H54 (cell line): ENCODE results near the gene CA10.

ENCODE experiments used
- DNase-seq: peaks from one replicate; pipeline ENCODE4 v3.0.0; 2011; ENCODE audit warnings: low spot score, mixed read lengths; ENCODE audit not compliant: insufficient read length
- FAIRE-seq: peaks from 3 replicates; lab custom pipeline; 2011; peaks lifted over from hg19 to GRCh38; lab: Jason Lieb, UNC
- POLR2A ChIP-seq: IDR thresholded peaks from 2 replicates; pipeline ENCODE4 v1.6.1; 2011; ENCODE audit warnings: low read depth, mild to moderate bottlenecking, low read length

CA10 gene

DNA sequence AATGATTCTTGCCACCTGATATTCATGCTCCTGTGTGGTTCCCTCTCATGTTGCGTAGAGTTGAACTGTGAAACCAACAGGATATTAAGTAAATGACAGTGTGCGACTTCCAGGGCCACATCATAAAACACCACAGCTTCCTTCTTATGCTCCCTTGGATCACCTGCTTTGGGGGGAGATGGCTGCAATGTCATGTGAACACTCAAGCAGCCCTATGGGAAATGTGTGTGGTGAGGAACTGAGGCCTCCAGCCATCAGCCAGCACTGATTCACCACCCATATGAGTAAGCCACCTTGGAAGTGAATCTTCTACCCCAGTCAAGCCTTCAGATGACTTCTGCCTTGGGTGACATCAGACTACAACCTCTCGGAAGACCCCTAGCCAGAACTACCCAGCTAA is 470.6 kb downstream of the CA10 start:
- FAIRE-seq = no peak
- no peak for DNase-seq
- TF ChIP-seq POLR2A = no peak

DNA sequence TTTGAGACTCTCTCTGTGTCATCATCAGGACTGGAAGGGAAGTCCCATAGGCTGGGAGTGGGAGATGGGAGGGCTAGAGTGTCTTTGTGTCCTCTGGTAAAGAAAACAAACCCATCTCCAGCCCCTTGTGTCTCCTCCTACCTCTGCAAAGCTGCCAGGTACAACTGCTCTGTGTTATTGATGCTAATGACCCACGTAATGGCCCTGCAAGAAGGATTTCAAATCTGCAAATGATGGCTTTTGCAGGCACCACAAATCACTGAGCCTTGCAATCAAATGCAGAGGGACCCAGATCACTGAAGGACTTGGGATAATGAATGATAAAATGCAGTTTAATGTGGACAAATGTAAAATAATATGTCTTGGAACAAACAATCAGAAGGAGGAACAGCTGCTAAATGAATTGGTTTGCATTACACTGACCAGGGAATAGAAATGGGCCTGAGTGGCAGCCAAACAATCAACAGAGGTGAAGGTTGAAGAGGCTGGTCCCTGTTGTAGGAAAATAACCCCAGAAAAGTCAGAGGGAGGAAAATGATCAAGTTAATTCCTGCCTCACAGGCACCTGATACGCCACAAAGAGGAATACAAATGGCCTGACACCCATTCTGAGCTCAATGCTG is 473.1 kb downstream of the CA10 start:
- no peak for DNase-seq
- FAIRE-seq = no peak
- TF ChIP-seq POLR2A = no peak

DNA sequence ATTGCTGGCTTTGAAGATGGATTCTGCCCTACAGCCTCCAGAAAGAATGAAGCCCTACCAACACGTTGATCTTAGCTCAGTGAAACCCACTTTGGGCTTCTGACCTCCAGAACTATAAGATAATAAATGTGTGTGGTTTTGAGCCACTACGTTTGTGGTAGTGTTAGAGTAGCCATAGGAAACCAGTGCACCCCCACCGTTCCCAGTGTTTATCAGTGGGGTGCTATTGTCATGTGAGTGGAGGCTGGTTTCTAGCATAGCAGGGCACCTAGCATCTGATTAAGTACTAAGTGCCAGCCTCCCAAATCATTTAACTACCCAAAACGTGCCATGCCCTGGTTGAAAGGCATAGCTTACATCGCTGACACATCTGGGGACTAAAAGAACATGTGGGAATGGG is 474.3 kb downstream of the CA10 start:
- FAIRE-seq (no peak), DNase-seq (no peak)
- no peak for TF ChIP-seq POLR2A

DNA sequence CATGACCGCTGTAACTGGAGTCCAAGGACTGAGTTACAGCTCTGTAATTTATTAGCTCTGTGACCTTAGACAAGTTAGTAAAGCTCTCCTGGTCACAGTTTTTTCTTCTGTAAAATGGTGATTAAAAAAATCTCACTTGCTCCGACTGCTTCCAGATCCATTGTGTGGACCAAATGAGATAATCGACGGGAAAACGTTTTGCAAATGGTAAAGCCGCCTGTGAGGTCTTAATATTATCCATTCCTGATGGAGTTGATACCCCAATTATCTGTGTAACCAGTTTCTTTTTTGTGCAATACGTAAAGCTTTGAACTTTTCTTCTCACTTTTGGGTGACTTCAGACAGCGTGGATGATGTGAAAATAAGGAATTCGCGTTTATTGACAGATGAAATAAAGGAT is 475.2 kb downstream of the CA10 start:
- TF ChIP-seq POLR2A = no peak
- no peak for FAIRE-seq

DNA sequence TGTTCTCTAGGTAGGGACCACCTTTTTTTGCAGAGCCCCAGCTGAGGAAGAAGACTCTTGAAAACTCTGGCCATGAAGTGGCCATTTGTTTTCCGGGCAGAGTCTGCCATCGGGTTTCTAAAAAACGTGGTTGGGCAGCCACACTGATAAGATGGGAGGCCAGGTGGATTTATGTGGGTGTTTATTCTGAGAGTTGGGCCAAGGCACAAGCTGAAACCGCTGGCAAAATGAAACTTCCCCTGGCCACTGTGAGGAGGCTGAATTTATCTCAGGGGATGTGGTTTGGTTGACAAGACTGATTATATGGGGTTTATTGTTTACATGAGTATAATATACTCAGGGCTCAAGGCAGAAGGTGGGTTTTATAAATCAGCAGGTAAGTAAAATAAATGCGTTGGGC is 476.4 kb downstream of the CA10 start:
- no peak for FAIRE-seq
- no peak for TF ChIP-seq POLR2A
- no peak for DNase-seq

More for the DNA sequence above, 475.2 kb downstream of the CA10 start:
- no peak for DNase-seq

DNA sequence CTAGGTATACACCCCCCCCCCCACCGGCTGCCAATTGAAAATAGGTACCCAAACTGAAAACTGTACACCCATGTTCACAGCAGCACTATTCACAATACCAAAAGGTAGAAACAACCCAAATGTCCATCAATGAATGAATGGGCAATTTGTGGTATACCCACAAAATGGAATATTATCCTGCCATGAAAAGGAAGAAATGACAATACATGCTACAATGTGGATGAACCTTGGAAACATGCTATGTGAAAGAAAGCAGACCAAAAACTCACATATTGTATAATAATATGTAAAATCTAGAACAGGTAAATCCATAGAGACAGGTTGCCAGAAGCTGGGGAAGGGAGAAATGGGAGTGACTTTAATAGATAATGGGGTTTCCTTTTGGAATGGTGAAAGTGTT is 480.6 kb downstream of the CA10 start:
- no peak for FAIRE-seq
- no peak for DNase-seq
- no peak for TF ChIP-seq POLR2A

DNA sequence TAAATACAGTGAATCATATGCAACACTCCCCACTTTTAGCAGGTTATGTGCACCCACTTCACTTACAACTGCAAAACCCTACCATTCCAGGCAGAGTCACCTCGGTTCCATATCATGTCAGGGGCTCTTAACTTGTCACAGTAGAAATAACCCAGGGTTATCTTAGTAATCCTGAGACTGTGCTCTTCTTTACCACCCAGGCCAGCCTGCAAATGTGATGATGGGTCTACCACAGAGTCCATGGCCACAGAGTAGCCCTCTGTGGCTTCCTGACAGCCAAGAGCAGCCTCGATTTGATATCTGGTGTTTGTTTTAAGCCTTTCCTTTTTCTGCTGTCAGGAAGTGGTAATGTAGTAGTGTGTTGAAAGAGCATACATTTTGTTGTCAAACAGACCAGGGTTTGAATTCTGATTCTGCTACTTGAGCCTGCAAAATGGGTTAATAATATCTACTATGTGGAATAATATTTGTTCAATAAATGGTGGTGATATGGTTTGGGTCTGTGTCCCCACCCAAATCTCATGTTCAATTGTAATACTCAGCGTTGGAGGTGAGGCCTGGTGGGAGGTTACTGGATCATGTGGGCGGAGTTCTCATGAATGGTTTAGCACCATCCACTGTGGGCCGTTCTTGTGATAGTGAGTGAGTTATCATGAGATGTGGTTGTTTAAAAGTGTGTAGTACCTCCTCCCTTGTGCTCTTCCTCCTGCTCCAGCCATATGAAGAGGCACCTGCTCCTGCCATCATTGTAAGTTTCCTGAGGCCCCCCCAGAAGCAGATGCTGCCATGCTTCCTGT is 481.6 kb downstream of the CA10 start:
- DNase-seq = no peak
- no peak for FAIRE-seq
- TF ChIP-seq POLR2A = no peak

DNA sequence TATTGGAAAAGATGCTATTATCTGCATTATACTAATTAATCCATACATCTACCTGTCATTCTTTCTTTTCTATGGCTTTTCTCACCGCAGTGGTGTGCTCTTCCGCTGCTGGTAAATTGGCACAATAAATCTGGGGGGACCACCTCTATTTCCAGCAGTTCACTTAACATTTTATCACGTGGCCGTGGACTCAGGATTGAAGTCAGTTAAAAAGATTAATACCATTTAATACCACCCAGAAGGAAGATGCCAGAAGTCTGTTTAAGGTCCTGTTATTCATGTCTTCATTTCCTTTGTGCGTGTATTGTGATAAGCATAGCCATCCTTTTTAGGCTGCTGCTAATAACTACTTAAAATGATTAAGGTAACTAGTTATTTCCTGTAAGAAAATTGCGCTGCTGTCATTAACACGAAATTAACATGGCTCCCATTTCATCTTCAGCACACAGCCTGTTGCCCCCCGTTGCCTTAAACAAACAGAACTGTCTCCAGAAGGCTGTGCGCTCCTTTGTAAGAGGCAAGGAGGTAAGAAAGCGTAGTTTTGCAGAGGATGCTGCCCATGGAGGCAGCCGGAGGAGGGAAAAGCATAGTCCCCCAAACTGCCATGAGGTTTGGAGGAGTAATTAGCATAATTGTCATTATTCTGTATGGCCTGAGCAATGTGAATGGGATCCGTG is 483.8 kb downstream of the CA10 start:
- TF ChIP-seq POLR2A = no peak
- no peak for FAIRE-seq
- no peak for DNase-seq

DNA sequence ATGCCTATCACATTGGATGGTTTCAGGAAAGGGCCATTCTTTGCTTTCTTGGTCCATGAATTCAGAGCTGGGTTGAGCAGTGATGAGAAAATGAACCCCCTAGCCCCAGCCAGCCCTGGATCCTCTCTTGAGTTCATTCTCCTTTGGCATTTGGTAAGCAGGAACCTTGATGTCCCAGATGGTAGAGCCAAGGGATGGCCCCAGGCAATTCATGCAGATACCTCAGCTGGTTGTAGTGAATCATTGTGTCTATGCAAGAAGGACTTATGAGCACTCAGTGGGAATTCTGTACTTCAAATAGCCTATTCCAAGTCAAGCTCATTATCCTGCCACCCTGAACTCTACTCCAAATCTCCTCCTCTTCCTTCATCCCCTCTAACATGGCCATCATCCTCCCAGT is 485.4 kb downstream of the CA10 start:
- TF ChIP-seq POLR2A = no peak
- DNase-seq = no peak
- no peak for FAIRE-seq

DNA sequence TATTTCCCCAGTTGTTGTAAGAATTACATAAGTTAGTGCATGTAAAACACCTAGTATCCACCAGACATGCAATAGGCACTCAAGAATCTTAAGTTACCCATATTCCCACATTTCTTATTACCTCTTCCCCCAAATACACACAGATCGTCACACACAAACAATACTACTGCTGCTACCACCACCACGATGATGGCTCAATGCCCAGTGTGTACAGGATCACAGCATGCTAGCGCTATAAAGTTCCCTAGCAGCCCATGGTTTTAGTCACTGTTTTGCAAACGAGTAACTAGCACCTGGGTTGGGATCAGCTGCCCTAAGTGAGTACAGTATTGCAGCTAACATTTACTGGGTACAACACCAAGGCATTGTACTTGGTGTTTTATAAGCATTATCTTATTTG is 486.4 kb downstream of the CA10 start:
- no peak for DNase-seq
- no peak for TF ChIP-seq POLR2A
- no peak for FAIRE-seq

DNA sequence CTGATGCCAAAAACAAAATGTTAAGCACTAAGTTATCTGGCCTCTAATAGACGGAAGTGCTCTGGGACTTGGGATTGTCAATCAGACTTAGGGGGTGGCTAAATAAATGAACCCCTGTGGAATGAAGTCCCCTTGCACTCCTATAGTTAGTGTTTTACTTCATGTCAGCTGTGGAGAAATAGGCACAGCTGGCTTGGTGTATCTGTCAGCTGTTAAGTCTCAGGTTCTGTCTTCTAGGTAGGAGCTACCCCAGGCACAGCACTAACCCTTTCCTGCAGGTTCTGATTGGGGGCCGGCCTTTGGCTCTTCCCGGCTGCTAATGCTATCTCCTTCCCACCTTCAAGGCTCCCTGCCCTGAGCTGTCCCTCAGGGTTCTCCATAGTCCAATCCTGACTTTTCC is 487.6 kb downstream of the CA10 start:
- TF ChIP-seq POLR2A = no peak
- DNase-seq = no peak
- no peak for FAIRE-seq

DNA sequence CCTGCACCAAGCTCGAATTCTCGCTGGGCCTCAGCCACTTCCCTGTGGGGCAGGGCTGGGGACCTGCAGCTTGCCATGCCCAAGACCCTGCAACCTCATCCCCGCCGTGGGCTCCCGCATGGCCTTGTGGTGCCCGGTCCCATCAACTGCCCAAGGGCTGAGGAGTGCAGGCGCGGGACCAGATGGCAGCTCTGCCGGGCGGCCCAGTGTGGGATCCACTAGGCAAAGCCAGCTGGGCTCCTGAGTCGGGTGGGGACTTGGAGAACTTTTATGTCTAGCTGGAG is 489.6 kb downstream of the CA10 start:
- FAIRE-seq = no peak
- DNase-seq = no peak
- TF ChIP-seq POLR2A = no peak

DNA sequence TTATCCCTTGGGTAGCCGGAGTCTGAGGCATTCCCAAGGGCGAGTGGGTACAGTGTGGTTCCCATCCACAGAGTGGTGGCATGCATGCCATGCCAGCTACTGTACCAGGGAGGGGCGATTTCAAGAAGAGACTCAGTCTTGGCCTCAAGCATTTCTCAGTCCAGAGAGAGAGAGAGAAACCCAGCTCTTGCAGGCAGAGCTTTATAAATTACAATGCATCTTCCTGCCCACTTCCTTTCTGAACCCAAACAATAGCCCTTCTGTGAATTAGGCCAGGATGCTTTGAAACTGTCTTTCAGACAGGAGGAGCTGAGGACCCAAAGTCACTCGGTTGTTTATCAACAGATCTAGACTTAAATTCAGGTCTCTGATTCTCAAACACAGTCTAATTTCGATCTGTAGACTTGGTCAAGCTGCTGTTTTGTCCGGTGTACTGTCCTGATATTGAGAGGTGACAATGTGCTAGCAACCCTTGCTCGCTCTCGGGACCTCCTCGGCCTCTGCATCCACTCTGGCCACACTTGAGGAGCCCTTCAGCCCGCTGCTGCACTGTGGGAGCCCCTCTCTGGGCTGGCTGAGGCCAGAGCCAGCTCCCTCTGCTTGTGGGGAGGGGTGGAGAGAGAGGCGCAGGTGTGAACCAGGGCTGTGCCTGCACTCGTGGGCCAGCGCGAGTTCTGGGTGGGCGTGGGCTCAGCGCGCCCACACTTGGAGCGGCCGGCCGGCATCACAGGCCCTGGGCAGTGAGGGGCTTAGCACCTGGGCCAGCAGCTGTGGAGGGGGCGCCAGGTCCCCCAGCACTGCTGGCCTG is 490.2 kb downstream of the CA10 start:
- no peak for TF ChIP-seq POLR2A
- FAIRE-seq (no peak), DNase-seq (no peak)

DNA sequence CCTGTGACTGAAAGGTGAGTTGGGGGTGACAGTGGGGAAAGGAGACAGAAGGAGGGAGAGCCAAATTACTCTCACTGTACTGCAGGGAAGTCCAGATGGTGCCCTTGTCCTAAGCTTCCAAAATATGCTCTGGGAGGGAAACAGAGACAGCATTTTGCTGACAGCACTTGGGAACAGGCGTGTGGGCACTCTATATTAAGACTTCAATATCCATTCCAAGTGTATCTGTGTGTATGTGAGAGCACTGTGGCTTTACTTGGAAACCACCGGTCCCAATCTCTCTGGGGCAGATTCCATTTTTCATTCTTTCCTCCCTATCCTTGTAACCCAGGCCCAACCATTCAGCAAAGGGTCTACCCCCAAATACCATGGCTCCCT is 490.8 kb downstream of the CA10 start:
- TF ChIP-seq POLR2A = no peak
- DNase-seq (no peak), FAIRE-seq (no peak)
